ENCODE results near the gene ACBD4. TPM values are rescaled to one million over a fixed set of nuclear protein-coding genes. Genes with fewer than 3 reads are reported as not detected.

The ACBD4 gene
- polyA plus RNA-seq, 3 donors from 2014 or later = 7.9 to 11.2 (median 10.4) TPM

DNA sequence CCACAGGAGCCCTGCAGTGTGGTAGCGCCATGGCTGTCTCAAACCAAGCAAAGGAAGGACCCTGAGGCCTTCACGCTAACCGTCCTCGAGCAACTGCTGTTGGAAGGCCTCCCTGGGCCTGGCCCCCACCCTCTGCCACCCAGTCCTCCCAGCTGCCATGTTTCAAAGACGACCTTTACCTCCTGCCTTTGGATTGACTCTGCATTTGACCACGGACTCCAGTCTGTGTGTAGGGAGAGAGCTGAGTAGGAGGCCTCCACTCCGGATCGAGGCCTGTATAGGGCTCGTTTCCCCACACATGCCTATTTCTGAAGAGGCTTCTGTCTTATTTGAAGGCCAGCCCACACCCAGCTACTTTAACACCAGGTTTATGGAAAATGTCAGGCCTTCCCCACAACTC, 27.4 kb upstream of the ACBD4 start:
- Mint-ChIP-seq H3K4me1 (no peaks in the 10 kb centered on the region), H3K36me3 (peaks cover 0 to 22% (median 4%) of the 10 kb centered on the region in 3 donors), H3K27ac (peak overlapping the region in 1 of 6 donors; percentile 34), H3K4me3 (no peak overlapping the region), H3K27me3 (ENCODE audit: low read depth in 3 of 3) (no peaks in the 10 kb centered on the region), H3K9me3 (no peaks in the 10 kb centered on the region)
- no peak for DNase-seq

DNA sequence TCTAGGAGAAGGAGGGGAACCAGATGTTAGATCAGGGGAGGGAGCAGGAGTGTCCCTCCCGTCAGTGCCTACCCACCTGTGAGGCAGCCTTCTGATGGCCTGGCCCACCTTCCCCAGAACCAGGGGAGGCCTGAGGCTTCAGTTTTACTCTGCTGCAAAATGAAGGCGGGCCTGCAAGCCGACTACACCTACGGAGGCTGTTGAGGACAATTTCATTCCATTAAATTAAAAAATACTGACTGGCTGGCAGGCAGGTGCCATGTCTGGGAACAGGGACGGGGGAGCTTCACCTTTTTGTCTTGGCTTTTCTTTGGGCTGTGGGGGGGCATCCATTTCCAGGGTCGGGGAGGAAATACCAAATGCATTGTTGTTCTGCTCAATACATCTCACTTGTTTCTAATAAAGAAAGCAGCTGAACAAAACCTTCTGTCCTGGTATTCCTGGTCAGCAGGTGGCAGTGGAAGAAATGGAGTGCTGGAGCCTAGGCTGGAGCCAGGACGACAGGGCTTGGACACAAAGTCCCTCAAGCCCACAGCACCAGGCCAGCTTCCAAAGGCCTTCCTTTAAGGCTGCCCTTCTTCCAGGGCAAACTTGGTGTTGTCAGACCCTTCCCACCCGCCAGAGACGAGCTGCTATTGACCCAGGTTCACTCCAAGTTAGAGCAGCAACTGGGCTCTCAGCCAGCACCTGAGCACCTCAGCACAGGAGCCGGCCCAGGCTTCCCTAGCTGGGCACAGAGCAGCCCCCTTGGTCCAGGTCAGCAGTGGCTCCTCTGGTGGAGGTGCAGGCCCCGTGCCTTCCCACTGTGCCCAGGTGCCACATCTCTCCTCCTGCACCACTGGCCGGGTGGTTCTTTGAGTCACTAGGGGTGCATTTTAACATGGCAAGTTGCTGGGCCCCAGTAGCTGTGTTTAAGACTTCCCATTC, 26.6 kb upstream of the ACBD4 start:
- Mint-ChIP-seq H3K9me3 (no peaks in the 10 kb centered on the region), H3K4me1 (no peaks in the 10 kb centered on the region), H3K27me3 (ENCODE audit: low read depth in 3 of 3) (no peaks in the 10 kb centered on the region), H3K4me3 (no peak overlapping the region), H3K36me3 (peaks cover 0 to 15% (median 4%) of the 10 kb centered on the region in 3 donors), H3K27ac (peak overlapping the region in 4 of 6 donors; percentile 34 to 78 (median 46))
- DNase-seq = no peak

DNA sequence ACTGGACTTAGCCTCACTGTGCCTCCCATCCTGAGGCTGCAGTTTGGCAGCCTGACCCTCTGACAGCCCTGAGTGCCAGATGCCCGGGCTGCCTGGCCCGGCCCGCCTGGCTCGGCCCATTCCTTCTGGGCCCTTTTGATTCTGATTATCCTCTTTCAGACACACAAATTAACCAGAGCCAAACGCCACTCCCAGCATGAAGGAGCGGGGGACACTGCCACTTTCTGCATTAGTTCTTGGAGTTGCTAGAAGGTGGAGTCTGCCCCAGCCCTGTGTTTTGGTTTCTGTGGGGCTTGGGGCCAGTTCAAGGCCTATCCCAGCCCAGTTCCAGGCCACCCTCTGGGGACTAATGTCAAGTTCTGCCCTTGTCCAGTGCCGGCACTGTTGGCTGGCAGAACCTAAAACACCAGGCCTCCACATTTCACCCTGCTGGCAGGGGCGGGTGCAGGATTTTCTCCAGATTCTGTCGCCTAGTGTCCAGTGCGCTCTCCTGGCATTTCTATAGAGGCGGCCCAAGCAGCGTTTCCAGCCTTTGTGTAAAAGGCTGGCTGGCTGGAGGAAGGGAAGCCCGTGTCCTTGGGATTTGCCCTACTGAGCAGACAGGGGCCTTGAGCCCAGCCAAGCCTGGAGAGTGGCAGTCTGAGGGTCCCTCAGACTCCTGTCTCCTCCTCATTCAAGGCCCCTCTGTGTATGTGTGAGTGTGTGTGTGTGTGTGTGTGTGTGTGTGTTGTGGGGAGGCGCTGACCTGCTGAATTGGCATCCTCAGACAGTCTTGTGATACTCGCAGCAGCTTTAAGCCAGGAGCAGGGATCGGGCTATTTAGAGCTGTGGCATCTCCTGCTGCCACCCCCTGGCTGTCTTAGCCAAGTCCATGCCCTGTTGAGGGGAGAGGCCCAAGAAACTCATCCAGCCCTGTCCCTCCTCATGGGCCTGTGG, 24.5 kb upstream of the ACBD4 start:
- Mint-ChIP-seq H3K4me3 (no peak overlapping the region), H3K9me3 (no peaks in the 10 kb centered on the region), H3K4me1 (no peaks in the 10 kb centered on the region), H3K27ac (no peak overlapping the region), H3K36me3 (peaks cover 0 to 5% (median 4%) of the 10 kb centered on the region in 3 donors), H3K27me3 (ENCODE audit: low read depth in 3 of 3) (peaks cover 0 to 1% (median 0%) of the 10 kb centered on the region in 3 donors)
- no peak for DNase-seq

DNA sequence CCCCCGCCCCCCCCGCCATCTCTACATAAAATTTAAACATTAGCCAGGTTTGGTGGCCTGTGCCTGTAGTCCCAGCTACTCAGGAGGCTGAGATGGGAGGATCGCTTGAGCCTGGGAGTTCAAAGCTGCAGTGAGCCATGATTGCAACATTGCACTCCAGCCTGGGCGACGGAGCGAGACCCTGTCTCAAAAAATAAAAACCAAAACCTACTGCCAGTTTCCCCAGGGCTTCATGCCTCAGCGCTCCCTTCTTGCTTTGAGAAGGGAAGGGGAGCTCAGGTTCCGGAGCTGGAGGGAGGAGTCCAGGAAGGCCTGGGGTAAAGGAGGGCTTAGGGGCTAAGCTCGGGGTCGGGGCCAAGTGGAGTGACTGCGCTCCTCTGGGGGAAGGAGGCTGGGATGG, 23.6 kb upstream of the ACBD4 start:
- H3K4me1 Mint-ChIP-seq = no peaks in the 10 kb centered on the region
- no peaks in the 10 kb centered on the region for H3K9me3 Mint-ChIP-seq
- no peak overlapping the region for H3K27ac Mint-ChIP-seq
- no peak overlapping the region for H3K4me3 Mint-ChIP-seq
- no peak for DNase-seq
- H3K36me3 Mint-ChIP-seq = peaks cover 0 to 4% (median 0%) of the 10 kb centered on the region in 3 donors
- H3K27me3 Mint-ChIP-seq (ENCODE audit: low read depth in 3 of 3) = peaks cover 0 to 1% (median 1%) of the 10 kb centered on the region in 3 donors

DNA sequence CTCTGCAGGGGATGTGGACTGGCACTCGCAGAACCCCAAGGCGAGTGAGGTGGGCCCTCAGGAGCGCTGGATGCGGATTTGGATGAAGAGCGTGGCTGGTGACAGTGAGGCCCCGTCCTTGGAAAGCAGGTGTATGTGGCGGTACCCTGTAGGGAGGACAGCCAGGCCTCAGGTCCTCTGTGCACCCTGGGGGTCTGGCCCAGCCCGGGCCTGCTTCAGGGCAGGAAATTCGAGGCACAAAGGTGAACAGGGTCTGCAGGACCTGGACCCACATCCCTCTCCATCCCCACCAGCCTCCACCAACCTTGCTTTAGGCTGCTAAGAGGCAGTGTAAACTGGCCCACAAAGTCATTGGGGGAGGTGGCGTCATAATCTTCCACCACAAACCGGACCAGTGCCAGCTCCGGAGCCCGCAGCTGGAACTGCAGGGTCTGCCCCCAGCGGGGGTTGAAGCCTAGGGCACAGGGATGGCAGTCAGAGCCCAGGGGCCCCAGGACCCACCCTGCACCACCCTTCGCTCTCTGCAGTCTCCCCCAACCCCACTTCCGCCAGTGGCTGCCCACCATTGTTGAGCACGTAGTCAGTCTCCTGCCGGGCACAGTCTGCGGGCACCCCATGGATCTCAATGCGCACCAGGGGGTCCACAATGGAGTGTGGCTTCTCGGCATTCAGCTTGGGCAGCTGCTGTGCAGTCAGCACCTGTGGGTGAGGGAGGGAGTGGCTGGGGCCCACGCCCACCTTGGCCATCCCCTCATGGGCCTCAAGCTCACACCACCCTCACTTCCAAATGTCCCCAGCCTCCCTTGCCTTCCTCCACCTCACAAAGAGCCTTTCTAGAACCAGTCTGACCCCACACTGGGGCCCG, 22.7 kb upstream of the ACBD4 start:
- DNase-seq = no peak
- H3K4me1 Mint-ChIP-seq = no peaks in the 10 kb centered on the region
- peaks cover 0 to 3% (median 1%) of the 10 kb centered on the region in 3 donors for H3K27me3 Mint-ChIP-seq (ENCODE audit: low read depth in 3 of 3)
- H3K36me3 Mint-ChIP-seq = peaks cover 0 to 4% (median 0%) of the 10 kb centered on the region in 3 donors
- H3K27ac Mint-ChIP-seq = no peak overlapping the region
- H3K9me3 Mint-ChIP-seq = no peaks in the 10 kb centered on the region
- H3K4me3 Mint-ChIP-seq = no peak overlapping the region

DNA sequence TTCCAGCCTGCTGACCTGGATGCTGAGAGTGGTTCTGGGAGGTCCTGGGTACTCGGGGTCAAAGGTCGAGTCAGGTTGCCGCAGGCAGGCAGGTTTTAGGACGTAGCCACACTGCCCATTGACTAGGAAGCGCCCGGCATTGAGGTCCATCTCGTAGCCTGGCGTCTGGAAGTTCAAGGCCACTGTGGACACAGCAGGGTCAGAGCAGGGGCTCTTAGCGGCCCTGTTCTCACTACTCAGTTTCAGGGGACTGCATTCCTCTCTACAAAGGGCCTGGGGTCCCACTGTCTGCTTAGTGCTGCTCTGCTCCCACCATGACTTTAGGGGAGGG, 22.1 kb upstream of the ACBD4 start:
- no peak for DNase-seq
- Mint-ChIP-seq H3K9me3 (no peaks in the 10 kb centered on the region), H3K36me3 (no peaks in the 10 kb centered on the region)

DNA sequence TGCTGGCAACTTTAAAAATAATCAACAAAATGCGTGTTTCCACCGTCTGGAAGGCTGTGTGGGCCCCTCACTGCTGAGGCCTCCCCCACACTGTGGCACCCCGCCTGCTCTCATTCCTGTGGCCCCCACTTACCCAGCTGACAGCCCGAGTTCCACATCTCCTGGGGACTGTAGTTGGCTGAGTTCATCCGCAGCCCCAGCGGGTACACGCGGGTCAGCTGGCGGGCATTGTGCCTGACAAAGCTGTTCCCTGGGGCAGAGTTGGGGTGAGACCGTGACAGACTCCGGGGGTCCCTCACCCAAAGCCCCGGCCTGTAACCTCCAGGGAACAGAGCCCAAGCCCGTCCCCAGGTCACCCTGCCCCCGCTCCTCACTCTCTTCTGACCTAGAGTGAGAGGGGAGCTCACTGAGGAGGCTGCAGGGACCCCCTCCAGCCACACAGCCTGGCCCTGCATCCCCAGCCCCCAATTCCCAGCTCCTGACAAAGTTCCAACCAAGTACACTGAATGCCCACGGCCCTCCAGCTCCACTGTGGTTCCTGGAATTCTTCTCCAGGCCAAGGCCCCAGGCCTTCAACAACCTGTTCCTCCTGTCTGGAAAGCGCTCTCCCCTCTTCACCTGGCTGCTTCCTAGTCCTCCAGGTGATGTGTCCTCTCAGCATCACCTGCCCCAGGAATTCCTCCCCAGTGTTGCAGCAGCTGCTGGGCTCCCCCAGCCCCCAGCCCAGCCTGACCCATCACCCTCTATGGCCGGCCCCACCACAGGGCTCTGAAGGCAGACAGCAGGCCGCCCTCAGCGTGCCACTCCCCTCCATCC, 21.2 kb upstream of the ACBD4 start:
- no peak overlapping the region for H3K4me3 Mint-ChIP-seq
- no peak for DNase-seq
- H3K27me3 Mint-ChIP-seq (ENCODE audit: low read depth in 3 of 3) = peaks cover 0 to 5% (median 4%) of the 10 kb centered on the region in 3 donors
- H3K27ac Mint-ChIP-seq = peak overlapping the region in 2 of 6 donors; percentile 34 to 62
- no peaks in the 10 kb centered on the region for H3K9me3 Mint-ChIP-seq
- H3K4me1 Mint-ChIP-seq = no peaks in the 10 kb centered on the region
- H3K36me3 Mint-ChIP-seq = no peaks in the 10 kb centered on the region

More for the DNA sequence above, 22.1 kb upstream of the ACBD4 start:
- no peak overlapping the region for H3K4me3 Mint-ChIP-seq
- peaks cover 0 to 3% (median 1%) of the 10 kb centered on the region in 3 donors for H3K27me3 Mint-ChIP-seq (ENCODE audit: low read depth in 3 of 3)
- H3K4me1 Mint-ChIP-seq = no peaks in the 10 kb centered on the region
- H3K27ac Mint-ChIP-seq = no peak overlapping the region

DNA sequence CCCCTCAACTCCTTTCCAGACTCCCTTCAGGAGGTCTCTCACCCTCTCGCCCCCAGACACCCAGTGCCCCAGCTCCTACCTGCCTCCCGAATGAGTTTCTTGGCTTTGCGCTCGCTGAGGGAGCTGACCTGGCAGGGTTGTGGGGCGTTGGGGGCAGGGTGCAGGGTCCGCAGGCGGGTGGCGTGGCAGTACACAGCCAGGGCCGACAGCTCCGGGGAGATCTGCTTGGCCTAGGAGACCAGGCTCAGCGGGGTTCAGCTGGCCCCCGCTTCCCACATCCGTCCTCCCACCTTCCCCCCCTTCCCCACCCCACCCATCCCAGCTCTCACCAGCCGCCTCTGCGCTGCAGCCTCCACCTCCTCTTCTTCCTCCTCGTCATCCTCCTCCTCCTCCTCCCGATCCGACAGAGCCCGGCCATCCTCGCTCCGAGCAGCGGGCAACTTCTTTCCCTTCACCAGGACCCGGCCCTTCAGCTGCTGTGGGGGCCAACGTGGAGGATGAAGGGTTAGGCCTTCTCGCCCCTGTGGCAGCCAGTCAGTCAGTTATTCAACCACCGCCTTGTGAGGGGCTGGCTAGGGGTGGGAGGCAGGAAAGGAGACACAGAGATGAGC, 20.4 kb upstream of the ACBD4 start:
- Mint-ChIP-seq H3K36me3 (no peaks in the 10 kb centered on the region), H3K4me3 (no peak overlapping the region), H3K9me3 (no peaks in the 10 kb centered on the region), H3K27me3 (ENCODE audit: low read depth in 3 of 3) (peaks cover 1 to 5% (median 4%) of the 10 kb centered on the region in 3 donors), H3K27ac (peak overlapping the region in 1 of 6 donors; percentile 34), H3K4me1 (no peaks in the 10 kb centered on the region)
- DNase-seq = no peak

DNA sequence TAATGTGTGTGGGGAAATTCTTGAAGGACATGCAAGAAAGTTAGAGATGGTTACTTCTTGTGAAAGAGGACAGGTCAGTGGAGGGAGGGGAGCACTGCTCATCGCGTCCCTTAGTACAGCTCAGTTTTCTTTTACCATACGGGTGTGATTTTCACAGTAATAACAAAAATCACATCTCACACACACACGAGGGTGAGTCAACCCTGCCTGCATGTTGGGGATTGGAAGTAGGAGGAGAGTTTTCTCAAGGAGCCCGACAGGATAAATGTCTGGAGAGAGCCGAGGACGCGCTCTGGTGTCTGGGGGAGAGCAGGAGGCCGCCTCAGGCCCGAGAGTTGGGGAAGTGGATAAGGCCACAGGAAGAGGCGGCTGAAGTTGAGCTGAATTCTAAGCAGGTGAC, 19.6 kb upstream of the ACBD4 start:
- no peaks in the 10 kb centered on the region for H3K9me3 Mint-ChIP-seq
- DNase-seq = no peak
- no peaks in the 10 kb centered on the region for H3K36me3 Mint-ChIP-seq
- H3K4me1 Mint-ChIP-seq = no peaks in the 10 kb centered on the region
- peaks cover 2 to 5% (median 4%) of the 10 kb centered on the region in 3 donors for H3K27me3 Mint-ChIP-seq (ENCODE audit: low read depth in 3 of 3)
- no peak overlapping the region for H3K4me3 Mint-ChIP-seq
- H3K27ac Mint-ChIP-seq = no peak overlapping the region

DNA sequence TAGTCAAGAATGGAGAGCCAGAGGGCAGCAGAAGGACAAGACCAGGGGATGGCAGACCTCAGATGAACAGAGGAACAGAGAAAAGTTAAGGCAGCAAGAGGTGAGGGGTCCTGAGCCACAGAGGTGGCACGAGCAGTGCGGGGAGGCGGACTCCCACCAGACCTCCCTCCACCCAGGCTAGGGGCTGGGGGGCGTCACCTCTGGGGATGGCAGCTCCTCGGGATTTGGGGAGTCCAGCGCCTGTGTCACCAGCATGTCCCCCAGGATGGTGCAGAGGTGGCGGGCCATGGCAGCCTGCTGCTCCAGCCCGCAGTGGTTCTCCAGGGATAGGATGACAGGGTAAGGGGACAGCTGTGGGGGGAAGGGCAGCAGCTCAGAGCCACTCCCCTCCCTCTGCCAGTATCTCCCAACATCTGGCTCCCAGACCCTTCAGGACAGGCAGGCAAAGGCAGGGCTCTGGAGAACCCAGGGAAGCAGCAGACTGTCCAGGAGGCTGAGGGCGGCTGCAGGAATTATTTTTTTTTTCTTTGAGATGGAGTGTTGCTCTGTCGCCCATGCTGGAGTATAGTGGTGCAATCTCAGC, 19.0 kb upstream of the ACBD4 start:
- Mint-ChIP-seq H3K36me3 (no peaks in the 10 kb centered on the region), H3K27me3 (ENCODE audit: low read depth in 3 of 3) (peaks cover 2 to 5% (median 4%) of the 10 kb centered on the region in 3 donors), H3K4me1 (no peaks in the 10 kb centered on the region), H3K4me3 (no peak overlapping the region), H3K9me3 (no peaks in the 10 kb centered on the region), H3K27ac (no peak overlapping the region)
- no peak for DNase-seq

DNA sequence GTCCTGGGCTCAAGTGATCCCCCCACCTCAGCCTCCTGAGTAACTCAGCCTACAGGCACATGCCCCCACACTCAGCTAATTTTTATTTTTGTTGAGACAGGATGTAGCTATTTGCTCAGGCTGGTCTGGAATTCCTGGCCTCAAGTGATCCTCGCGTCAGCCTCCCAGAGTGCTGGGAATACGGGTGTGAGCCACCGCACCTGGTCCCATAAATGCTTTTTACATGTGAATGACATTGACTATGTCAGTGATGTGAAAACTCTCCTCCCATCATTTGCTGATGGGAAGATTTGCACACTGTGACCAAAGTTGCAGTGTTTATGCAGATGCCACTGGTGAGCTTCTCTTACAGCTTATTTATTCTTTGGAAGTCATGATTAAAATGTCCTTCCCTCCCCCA, 18.2 kb upstream of the ACBD4 start:
- H3K4me1 Mint-ChIP-seq = no peaks in the 10 kb centered on the region
- H3K36me3 Mint-ChIP-seq = no peaks in the 10 kb centered on the region
- H3K4me3 Mint-ChIP-seq = no peak overlapping the region
- DNase-seq = no peak
- H3K27ac Mint-ChIP-seq = no peak overlapping the region
- no peaks in the 10 kb centered on the region for H3K9me3 Mint-ChIP-seq
- peaks cover 2 to 5% (median 4%) of the 10 kb centered on the region in 3 donors for H3K27me3 Mint-ChIP-seq (ENCODE audit: low read depth in 3 of 3)

Measured in immature natural killer cell (primary cell).